HG03159 (cell line): ENCODE data around the gene PLGRKT.
"Not testable (repeated sequence)": the region's sequence is repeated elsewhere in the genome, so short reads cannot be mapped to it uniquely, and the experiment has no call there.

ENCODE experiments used
- ATAC-seq: cut with Tn5 transposase; IDR thresholded peaks from one replicate; pipeline ENCODE4 v1.9.1; 2021; ENCODE audit warnings: mild to moderate bottlenecking, moderate library complexity; ENCODE audit not compliant: unreplicated experiment

Gene PLGRKT

DNA sequence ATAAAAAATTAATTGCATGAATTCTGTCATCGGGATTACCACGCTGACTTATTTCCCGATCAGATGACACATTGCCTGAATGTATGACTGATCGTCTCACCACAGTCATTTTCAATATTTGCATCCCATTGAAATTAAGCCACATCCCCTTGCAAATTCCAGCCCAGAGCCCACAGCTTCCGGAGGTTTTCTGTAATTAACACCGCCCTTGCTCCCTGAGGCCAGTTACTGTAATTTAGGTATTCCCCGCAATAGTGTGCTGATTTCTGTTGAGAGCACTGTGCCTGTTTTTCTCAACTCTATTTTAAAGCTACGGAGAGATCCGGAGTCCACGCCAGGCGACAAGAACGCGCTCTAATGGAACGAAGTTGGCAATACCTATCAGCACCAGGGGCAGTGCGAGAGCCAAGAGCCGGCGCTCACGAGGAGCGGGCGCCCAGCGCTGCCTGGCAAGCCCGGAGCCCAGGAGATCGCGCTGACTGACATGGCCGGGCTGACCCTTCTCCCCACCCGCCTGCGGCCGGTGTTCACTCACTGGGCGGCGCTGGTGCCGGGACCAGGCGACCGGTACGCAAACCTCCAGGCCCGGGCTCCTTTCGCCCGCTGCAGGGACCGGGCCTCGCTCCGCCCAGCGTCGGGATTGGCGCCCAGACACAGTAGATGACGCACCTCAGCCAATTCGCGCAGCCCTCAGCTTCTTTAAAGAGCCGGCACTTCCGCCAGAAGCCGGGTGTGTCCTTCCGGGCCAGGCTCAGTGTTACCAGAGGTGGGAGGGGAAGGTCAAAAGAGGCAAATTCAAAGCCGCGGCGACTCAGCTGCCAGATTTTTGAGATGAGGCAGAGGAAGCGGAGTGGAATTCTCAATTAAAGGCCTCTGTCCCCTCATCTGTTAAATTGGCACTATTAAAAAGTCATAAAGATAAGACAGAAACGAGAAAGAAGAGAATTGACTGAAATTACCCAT is at the start of gene PLGRKT:
Gene PLGRKT (minus strand): TSS at position 672 of the 963 bp plus-strand sequence. CDS start 5,948 bp downstream, outside the sequence.
- ATAC-seq, result peak; percentile 81

- ATAC-seq, result no peak
These were observed 49.3 kb upstream of the PLGRKT start for GRCh38 chr9:5486988-5487387.

DNA sequence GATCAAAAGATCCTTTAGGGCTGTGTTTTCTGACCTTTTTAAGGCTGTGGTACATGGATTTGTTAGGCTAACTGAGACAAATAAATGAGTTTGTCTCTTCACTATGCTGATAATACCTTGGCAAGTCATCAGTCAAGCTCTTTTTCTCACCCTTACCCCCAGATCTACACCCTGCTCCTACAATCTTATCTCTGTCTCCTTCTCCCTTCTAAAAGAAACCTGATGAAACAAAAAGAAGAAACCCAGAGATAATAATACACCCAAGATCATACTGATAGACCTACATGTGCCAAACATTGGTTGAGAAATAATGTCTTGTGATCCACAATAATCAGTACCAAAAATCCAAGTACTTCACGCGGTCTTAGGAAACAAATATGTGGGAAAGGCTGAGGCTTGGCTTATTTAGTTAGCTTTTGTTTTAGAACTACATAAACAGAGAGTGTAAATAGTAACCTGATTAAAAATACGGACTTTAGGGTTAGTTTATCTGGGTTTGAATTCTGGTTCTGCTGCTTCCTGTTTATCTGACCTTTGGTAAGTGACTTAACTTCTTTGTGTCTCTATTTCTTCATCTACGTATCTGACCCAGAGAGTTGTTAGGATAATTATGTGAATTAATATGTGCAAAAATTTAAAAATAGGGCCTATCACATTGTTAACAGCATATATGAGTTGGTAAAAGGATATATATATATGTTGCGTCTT is 47.8 kb upstream of the PLGRKT start:
- ATAC-seq, result no peak

DNA sequence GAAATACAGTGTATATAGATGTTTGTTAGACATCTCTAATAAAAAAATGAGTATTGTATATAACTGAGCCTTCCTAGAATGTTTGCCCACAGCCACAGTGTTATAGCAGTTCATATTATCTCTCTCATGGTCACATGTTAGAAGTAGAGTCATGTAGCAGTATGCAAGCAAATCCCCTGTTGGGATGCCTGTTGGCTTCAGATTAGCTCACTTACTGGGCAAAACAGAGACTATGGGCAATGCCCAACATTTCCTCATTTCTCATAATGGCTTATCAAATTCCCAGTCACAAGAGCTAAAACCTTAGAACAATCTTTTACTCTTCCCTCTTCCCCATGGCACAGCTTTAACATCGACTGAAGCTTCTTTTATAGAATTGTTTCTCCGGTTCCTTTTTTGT is 45.6 kb upstream of the PLGRKT start:
- no peak for ATAC-seq

- no peak for ATAC-seq
These were observed 44.5 kb upstream of the PLGRKT start for GRCh38 chr9:5482194-5482593.

GRCh38 chr9:5481322-5482040 is 43.8 kb upstream of the PLGRKT start:
- no peak for ATAC-seq

DNA sequence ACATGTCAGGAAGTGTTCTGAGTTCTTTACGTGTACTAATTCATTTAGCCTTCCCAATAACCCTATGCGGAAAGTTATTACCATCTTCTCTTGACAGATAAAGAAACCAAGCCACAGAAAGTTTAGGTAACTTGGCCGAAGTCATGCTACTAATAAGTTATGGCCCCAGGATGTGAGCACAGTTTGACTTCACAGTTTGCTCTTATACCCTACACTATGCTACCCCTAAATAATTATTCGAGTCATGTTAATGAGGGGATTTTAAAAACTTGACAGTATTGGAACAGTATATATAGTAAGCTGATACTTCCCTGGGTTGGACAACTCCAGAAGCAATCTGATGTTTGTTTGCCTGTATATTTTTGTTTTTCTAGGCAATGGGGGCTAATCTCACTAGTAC is 43.2 kb upstream of the PLGRKT start:
- no peak for ATAC-seq

DNA sequence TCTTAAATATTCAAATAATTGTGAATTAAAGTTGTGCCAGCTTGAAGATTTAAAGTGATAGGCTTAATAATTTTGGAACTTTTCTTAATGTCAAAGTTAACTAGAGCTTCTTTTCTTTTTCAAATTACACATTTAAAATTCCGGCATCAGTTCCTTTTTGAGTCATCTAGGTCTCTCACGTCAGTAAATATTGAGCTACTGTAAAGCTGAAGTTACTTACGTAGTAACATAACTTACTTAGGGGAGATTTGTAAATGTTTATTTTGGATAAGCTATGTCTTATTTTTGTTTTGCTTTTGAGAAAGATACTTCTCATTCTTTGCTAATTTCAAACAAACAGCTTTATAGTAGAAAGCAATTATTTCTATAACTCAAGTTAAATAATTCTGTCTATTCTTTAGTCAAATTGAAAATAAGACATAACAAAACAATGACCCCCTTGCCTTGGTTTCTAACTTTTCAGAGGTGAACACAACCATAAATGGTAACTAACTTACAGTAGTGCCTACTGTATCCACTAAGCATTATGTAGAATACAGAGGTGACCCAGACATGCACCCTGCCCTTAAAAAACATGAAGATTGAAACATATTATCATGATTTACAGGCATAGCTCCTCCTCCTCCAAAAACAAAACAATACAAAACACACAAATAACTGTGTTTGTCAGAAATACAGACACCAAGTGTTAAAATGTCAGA is 42.4 kb upstream of the PLGRKT start:
- ATAC-seq, result peak; percentile 47

GRCh38 chr9:5478206-5478605 is 40.5 kb upstream of the PLGRKT start:
- ATAC-seq, result no peak

- ATAC-seq, result not testable (repeated sequence)
These were observed 37.9 kb upstream of the PLGRKT start for GRCh38 chr9:5475611-5476010.

DNA sequence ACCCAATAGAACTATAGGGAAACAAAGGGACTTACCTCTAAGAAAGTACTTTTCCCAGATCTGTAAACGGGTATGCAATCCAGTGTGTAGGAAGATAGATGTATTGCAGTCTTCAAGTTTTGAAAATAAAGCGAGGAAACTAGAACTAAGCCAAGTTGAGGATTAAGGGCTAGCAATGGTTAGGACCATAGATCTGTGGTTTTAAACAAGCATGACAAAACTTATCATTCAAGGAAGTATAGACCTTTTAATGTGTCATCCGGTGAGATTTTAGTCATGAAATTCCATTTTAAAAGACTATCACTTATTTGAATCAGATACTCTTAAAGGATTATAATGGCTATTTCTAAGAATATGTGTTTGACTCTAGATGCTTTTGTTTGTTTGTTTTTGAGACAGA is 33.1 kb upstream of the PLGRKT start:
- no peak for ATAC-seq

- no peak for ATAC-seq
These were observed 32.4 kb upstream of the PLGRKT start for GRCh38 chr9:5470122-5470521.

DNA sequence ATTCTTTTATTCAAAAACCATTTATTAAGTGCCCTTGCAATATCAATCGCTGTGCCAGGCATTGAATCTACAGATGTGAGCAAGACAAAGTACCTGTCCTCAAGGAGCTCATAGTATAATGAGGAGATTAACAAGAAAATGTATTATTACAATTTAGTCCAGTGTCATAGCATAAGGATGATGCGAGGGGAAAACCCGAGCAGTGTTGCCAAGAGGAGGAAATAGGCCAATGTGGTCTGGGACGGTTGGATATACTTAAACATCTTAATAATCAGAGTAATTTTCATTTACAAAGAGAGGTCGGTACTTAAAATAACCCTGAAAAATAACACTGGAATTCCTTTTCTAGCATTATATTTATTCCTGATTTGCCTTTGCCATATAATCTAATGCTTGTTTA is 31.1 kb upstream of the PLGRKT start:
- no peak for ATAC-seq

DNA sequence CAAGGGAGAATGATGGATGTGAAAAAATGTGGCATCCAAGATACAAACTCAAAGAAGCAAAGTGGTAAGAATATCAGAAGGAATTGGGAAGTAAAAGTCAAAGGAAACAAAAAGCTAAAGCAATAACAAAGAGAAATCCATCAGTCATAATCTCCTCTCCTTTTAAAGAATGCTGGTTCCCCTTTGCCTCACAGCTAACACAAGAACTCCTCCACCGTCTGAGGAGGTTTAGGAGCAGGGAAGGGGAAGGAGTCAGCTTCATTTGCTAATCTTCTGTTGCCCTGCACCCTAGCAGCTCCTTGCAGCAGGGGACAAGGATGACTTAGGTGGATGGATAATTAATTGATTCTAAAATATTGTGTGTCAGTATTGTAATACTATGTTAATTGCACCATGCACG is 29.0 kb upstream of the PLGRKT start:
- ATAC-seq, result no peak

- no peak for ATAC-seq
These were observed 28.3 kb upstream of the PLGRKT start for GRCh38 chr9:5466005-5466404.

GRCh38 chr9:5464831-5465330 is 27.2 kb upstream of the PLGRKT start:
- ATAC-seq, result not testable (repeated sequence)

DNA sequence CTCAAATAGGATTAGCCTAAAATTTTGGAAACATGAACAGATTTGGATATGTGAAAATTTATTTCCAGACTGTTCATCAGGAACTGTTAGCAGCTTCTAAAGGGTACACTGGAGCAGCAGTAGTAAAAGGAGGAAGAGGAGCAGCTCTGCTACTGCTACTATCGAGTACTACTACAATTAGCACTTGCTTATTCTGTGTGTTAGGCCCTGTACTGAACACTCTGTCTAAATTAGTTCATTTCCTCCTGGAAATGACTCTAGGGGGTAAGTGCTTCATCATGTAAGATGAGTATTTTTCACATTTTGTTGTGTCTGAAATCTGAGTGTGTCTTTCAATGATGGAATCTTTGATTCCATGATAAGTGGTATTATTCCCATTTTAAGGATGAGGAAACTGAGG is 22.4 kb upstream of the PLGRKT start:
- no peak for ATAC-seq

- peak; percentile 54 for ATAC-seq
These were observed 21.6 kb upstream of the PLGRKT start for GRCh38 chr9:5459289-5459829.

DNA sequence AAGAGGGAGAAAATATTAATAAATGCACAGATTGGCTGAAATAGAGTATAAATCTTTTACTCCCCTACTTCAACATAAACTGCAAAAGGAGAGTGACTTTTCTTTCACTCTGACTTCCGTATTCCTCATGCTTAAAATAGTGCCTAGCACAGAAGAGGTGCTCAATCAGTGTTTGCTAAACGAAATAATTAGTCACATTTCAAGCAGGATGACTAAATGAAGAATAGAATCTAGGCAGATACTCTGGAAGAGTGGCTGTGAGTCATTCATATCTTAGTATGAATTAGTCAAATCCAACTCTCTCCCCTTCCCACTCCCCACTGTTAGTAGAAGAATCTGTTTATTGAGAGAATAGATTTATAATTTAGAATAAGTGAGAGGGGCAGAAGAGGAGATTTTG is 17.5 kb upstream of the PLGRKT start:
- ATAC-seq, result no peak

- ATAC-seq, result no peak
These were observed 15.9 kb upstream of the PLGRKT start for GRCh38 chr9:5453673-5454072.
